ENCODE data around the gene TCAIM. TPM values are rescaled to one million over a fixed set of nuclear protein-coding genes. Genes with fewer than 3 reads are reported as not detected.
A peak's percentile ranks its signal among the peaks of the same experiment; 100 is the strongest.

TCAIM gene
- total and polyA plus RNA-seq, 9 of the 15 experiments (the other 6 are each of a cell fraction or from before 2014, with no cell fraction given), result 19.7 to 53.3 (median 36.9) TPM

DNA sequence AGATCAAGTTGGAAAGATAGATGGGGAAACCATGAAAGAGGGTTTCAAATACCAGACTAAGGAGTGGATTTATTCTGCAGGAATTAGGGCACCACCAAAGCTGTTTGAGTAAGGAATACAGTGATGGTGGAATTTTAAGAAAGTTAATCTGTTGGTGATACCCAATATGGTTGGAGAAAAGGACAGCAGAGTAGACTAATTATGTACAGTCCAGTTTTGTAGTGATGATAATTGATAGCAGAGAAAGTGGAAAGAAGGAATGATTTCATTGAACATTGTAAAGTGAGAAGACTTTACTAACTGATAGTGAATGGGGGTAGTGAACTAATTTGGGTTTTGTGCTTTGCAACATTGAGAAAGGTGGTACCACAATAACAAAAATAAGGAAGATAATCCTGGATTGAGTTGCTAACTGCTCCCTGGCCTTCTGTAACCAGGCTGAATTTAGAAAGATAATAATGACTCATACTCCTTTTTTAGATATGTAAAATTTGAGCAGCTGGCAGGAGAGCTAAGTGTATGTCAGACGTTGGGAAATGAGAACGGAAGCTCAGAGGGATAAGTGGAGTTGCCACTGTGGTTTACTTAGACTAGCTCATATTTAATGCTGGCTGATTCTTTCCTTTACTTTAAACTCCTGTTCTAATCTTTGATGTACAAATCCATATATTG, 16.9 kb downstream of the TCAIM start (continued):
- TF ChIP-seq, protein P1, sequence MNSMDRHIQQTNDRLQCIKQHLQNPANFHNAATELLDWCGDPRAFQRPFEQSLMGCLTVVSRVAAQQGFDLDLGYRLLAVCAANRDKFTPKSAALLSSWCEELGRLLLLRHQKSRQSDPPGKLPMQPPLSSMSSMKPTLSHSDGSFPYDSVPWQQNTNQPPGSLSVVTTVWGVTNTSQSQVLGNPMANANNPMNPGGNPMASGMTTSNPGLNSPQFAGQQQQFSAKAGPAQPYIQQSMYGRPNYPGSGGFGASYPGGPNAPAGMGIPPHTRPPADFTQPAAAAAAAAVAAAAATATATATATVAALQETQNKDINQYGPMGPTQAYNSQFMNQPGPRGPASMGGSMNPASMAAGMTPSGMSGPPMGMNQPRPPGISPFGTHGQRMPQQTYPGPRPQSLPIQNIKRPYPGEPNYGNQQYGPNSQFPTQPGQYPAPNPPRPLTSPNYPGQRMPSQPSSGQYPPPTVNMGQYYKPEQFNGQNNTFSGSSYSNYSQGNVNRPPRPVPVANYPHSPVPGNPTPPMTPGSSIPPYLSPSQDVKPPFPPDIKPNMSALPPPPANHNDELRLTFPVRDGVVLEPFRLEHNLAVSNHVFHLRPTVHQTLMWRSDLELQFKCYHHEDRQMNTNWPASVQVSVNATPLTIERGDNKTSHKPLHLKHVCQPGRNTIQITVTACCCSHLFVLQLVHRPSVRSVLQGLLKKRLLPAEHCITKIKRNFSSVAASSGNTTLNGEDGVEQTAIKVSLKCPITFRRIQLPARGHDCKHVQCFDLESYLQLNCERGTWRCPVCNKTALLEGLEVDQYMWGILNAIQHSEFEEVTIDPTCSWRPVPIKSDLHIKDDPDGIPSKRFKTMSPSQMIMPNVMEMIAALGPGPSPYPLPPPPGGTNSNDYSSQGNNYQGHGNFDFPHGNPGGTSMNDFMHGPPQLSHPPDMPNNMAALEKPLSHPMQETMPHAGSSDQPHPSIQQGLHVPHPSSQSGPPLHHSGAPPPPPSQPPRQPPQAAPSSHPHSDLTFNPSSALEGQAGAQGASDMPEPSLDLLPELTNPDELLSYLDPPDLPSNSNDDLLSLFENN (IDR thresholded peaks at IDR 0.05; ENCODE audit: low read depth in 2 of 2, low read length in 2 of 2), result no peak
- TF ChIP-seq ZZZ3 (IDR thresholded peaks at IDR 0.05) (no peak), ZNF699 (CRISPR knock-in tag; IDR thresholded peaks at IDR 0.05; ENCODE audit: insufficient replicate concordance) (no peak), KLF1 (tag; IDR thresholded peaks at IDR 0.05) (no peak), RBFOX2 (IDR thresholded peaks at IDR 0.05; ENCODE audit: low read depth, low read length) (no peak), SAFB (IDR thresholded peaks at IDR 0.05; ENCODE audit: borderline replicate concordance, low read depth, low read length) (no peak), RAD21 (CRISPR knock-in tag; conservative IDR thresholded peaks at IDR 0.05 in 1 of 2, IDR thresholded peaks at IDR 0.05 in 1 of 2) (peak in 1 of 2 experiments; percentile 20; a peak in 2 of 4 replicates)
- TF ChIP-seq, protein P2, sequence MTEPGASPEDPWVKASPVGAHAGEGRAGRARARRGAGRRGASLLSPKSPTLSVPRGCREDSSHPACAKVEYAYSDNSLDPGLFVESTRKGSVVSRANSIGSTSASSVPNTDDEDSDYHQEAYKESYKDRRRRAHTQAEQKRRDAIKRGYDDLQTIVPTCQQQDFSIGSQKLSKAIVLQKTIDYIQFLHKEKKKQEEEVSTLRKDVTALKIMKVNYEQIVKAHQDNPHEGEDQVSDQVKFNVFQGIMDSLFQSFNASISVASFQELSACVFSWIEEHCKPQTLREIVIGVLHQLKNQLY (CRISPR knock-in tag; conservative IDR thresholded peaks at IDR 0.05), result no peak
- TF ChIP-seq, protein P3, sequence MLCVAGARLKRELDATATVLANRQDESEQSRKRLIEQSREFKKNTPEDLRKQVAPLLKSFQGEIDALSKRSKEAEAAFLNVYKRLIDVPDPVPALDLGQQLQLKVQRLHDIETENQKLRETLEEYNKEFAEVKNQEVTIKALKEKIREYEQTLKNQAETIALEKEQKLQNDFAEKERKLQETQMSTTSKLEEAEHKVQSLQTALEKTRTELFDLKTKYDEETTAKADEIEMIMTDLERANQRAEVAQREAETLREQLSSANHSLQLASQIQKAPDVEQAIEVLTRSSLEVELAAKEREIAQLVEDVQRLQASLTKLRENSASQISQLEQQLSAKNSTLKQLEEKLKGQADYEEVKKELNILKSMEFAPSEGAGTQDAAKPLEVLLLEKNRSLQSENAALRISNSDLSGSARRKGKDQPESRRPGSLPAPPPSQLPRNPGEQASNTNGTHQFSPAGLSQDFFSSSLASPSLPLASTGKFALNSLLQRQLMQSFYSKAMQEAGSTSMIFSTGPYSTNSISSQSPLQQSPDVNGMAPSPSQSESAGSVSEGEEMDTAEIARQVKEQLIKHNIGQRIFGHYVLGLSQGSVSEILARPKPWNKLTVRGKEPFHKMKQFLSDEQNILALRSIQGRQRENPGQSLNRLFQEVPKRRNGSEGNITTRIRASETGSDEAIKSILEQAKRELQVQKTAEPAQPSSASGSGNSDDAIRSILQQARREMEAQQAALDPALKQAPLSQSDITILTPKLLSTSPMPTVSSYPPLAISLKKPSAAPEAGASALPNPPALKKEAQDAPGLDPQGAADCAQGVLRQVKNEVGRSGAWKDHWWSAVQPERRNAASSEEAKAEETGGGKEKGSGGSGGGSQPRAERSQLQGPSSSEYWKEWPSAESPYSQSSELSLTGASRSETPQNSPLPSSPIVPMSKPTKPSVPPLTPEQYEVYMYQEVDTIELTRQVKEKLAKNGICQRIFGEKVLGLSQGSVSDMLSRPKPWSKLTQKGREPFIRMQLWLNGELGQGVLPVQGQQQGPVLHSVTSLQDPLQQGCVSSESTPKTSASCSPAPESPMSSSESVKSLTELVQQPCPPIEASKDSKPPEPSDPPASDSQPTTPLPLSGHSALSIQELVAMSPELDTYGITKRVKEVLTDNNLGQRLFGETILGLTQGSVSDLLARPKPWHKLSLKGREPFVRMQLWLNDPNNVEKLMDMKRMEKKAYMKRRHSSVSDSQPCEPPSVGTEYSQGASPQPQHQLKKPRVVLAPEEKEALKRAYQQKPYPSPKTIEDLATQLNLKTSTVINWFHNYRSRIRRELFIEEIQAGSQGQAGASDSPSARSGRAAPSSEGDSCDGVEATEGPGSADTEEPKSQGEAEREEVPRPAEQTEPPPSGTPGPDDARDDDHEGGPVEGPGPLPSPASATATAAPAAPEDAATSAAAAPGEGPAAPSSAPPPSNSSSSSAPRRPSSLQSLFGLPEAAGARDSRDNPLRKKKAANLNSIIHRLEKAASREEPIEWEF (CRISPR knock-in tag; IDR thresholded peaks at IDR 0.05), result no peak
- TF ChIP-seq, protein P4, sequence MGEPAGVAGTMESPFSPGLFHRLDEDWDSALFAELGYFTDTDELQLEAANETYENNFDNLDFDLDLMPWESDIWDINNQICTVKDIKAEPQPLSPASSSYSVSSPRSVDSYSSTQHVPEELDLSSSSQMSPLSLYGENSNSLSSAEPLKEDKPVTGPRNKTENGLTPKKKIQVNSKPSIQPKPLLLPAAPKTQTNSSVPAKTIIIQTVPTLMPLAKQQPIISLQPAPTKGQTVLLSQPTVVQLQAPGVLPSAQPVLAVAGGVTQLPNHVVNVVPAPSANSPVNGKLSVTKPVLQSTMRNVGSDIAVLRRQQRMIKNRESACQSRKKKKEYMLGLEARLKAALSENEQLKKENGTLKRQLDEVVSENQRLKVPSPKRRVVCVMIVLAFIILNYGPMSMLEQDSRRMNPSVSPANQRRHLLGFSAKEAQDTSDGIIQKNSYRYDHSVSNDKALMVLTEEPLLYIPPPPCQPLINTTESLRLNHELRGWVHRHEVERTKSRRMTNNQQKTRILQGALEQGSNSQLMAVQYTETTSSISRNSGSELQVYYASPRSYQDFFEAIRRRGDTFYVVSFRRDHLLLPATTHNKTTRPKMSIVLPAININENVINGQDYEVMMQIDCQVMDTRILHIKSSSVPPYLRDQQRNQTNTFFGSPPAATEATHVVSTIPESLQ (CRISPR knock-in tag; IDR thresholded peaks at IDR 0.05), result no peak

All from K562 (cell line).